GM18858 (cell line): ENCODE measurements around the gene CD33.
"Not testable (repeated sequence)": the region's sequence is repeated elsewhere in the genome, so short reads cannot be mapped to it uniquely, and the experiment has no call there.

Experiments used
- ATAC-seq: cut with Tn5 transposase; IDR thresholded peaks from one replicate; pipeline ENCODE4 v1.9.1; 2021; ENCODE audit not compliant: unreplicated experiment

CD33 gene

GRCh38 chr19:51224898-51225393 lies at the start of gene CD33:
TSS of gene CD33 (plus strand) at chr19:51225080. CDS start at chr19:51225119, 39 bp downstream.
- ATAC-seq = not testable (repeated sequence)

GRCh38 chr19:51179256-51179655 lies 45.6 kb upstream of the CD33 start:
- no peak for ATAC-seq

DNA sequence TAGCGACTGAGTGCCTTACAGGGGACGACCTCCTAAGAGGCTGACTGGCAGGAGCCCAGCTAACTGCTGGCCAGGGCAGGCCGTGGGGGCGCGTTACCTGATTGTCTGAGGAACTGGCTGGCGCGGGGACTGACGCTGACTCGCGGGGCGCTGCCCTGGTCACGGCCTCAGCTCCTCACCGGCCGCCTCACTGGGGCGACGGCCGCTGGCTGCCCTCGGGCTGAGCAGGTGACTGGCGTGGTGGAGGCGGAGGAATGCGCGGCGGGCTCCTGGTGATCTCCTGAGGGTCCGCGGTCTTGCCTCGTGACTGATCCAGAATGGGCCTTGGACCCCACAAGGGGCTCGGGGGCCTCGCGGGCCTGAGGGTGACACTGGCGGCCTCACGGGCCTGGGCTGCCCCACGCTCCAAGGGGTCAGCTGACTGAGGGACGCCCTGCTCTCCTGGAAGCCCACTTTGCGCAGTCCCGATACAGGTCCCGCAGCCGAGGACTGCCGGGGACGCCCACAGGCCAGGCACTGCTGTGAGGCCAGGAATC lies 43.4 kb upstream of the CD33 start:
- no peak for ATAC-seq

DNA sequence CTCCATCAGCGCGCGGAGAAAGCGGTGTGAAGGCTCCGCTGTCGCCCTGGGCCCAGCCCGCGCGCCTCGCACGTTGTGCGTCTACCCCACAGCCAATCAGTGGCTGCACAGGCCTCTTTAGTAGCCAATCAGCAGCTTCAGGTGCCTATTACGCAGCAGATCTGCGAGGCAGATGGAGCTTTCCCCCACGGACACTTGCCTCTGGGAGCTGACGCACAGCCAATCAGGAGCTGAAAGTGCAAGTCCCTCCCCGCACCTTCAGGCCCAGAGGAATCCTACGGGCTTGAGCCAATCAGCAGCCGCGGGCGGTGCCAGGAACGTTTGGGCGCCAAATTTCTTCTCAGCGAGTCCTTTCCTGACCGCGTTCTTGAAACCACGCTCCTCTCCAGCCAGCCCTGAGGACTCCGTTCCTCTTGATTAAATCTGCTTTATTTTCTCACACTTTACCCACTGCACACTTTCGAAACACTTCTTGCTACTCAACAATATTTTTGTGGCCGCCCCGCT lies 42.9 kb upstream of the CD33 start:
- no peak for ATAC-seq

DNA sequence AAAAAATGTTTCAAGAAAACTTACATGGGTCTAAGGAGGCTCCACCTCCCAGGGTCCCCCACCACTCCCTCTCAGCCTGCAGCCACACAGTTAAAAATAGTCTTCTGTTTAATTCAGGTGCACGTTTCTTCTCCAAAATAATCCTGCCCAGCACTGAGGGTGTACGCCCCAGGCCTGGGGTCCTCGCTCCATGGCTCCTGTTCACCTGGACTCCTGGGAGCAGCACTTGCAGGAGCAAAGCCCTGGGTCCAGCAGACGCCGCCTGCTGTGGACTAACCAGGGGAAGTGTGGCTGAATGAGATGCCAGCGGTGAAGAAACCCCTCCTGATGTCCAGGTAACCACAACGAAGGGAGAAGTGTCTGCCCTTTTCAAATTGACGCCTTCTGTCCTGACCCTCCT lies 41.3 kb upstream of the CD33 start:
- ATAC-seq = no peak

- no peak for ATAC-seq
These were observed 39.6 kb upstream of the CD33 start for GRCh38 chr19:51185069-51185867.

- ATAC-seq = no peak
These were observed 39.0 kb upstream of the CD33 start for GRCh38 chr19:51185868-51186215.

- ATAC-seq = no peak
These were observed 38.6 kb upstream of the CD33 start for GRCh38 chr19:51186323-51186722.

DNA sequence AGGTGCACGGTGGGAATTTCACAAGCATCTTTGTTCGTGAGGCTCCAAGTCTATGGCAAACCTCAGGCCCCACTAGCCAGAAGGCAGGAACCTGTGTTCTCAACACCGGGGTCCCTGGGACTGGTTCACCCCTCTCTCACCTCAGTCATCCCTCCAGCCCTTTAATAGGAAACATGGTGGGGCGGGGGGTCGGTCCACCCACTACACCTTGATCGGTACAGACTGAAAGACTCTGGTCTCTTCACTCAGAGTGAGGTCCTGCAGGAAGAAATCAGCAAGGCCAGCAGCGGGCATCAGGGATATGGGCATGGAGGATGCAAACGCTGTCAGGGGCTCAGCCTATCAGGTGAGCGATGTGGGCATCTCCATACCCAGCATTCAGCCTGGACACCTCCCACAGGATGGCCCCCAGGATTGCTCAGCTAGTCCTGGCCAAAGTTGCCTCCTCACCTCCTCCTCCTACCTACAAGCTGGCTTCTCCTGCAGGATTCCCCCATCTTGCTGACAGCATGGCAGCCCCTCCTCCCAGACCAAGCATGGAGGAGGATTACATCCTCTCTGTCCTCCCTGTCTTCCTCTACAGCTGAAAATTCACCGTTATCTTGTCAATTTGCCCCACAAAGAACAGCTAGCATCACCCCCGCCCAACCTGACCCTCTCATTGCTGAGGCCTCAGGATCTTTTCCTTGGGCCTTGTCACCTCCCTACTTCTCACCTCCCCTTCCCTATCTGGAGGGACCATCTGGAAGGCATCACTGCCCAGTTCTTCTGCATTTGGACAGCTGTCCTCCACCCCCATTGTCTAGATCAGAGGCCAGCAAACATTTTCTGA lies 37.3 kb upstream of the CD33 start:
- no peak for ATAC-seq

DNA sequence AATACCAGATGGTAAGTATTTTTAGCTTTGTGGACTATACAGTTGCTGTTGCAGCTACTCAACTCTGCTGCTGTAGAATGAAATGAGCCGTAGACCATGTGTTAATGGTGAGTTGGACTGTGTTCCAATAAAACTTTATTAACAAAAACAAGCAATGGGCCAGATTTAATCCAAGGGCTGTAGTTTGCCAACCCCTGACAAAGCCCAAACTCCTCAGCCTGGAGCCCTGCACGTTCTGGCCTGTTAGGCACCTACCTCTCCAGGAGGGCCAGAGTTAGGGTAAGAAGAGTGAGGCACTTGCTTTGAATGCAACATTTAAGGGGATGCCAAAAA lies 36.7 kb upstream of the CD33 start:
- no peak for ATAC-seq

DNA sequence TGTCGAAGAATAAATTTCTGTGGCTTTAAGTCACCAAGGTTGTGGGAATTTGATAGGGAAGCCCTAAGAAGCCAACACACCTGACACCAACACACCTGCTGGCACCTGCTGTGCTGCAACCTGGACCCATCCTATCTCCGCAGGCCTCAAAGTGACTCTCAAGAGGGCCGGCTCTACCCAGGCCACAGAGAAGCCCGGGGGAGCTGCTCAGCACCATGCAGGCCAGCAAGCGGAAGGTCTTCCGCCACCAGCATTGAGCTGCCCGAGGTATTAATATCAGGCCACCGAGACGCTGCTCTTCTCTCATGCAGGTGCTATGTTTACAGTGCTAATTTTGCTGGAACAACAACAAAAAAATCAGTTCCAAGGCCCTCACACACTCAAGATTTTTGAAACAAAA lies 32.2 kb upstream of the CD33 start:
- ATAC-seq = no peak

GRCh38 chr19:51194527-51195315 lies 30.2 kb upstream of the CD33 start:
- no peak for ATAC-seq

DNA sequence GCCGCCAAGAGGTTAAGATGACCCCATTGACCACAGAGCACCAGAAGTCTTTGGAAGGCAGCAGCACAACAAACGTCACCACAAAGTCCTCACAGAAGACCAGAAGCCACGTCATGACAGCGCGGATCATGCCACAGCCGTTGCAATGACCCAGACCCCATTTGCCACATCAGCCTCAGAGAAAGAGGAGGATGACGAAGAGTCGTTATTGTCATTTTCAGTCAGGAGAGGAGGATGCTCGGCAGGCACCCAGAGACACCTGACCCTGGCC lies 29.6 kb upstream of the CD33 start:
- no peak for ATAC-seq

- no peak for ATAC-seq
These were observed 29.3 kb upstream of the CD33 start for GRCh38 chr19:51195616-51196015.

- ATAC-seq = no peak
These were observed 28.7 kb upstream of the CD33 start for GRCh38 chr19:51196181-51196580.

DNA sequence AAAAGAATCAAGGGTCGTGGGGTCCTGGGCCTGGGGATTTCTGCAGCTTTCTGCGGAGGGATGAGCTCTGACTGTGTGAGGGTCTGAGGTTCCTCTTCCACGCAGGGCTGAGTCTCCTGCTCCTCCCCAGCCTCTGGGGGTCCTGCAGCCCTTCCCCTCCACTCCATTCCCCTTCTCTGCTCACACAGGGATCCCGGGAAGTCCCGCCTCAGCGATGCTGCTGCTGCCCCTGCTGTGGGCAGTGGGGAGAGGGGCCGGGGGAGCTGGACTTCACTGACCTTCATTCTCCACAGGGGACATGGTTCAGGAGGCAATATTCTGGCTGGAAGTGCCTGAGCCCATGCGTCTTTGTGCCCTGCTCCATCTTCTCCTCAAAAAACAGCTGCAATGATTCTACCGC lies 26.2 kb upstream of the CD33 start:
- ATAC-seq = no peak

- ATAC-seq = no peak
These were observed 24.7 kb upstream of the CD33 start for GRCh38 chr19:51200071-51200666.

- no peak for ATAC-seq
These were observed 23.2 kb upstream of the CD33 start for GRCh38 chr19:51201712-51202111.

DNA sequence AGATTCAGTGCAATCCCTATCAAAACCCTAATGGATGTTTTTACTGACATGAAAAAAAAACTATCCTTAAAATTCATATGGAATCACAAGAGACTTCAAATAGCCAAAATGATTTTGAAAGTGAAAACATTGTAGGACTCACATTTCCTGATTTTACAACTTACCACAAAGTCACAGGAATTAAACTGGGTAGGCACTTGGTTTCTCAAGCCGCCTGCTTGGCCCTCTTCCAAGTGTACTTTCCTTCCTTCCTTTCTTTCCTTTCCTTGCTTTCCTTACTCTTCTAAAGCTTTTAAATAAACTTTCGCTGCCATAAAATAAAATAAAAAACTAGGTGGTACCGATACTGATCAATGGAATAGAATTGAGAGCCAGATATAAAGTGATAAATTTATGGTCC lies 21.0 kb upstream of the CD33 start:
- no peak for ATAC-seq

GRCh38 chr19:51204321-51204720 lies 20.6 kb upstream of the CD33 start:
- no peak for ATAC-seq

GRCh38 chr19:51207747-51208146 lies 17.1 kb upstream of the CD33 start:
- ATAC-seq = no peak
